GM18507 (cell line): Measurements from ENCODE around the gene PLA2G5.
"Not testable (repeated sequence)": the region's sequence is repeated elsewhere in the genome, so short reads cannot be mapped to it uniquely, and the experiment has no call there.

ENCODE experiments used
- DNase-seq: peaks from one replicate; pipeline ENCODE4 v3.0.0; 2011; ENCODE audit warnings: low read depth; ENCODE audit not compliant: insufficient read length; ENCODE audit errors: extremely low spot score
- FAIRE-seq: peaks from 2 replicates; lab custom pipeline; 2011; peaks lifted over from hg19 to GRCh38; lab: Jason Lieb, UNC

The PLA2G5 gene

DNA sequence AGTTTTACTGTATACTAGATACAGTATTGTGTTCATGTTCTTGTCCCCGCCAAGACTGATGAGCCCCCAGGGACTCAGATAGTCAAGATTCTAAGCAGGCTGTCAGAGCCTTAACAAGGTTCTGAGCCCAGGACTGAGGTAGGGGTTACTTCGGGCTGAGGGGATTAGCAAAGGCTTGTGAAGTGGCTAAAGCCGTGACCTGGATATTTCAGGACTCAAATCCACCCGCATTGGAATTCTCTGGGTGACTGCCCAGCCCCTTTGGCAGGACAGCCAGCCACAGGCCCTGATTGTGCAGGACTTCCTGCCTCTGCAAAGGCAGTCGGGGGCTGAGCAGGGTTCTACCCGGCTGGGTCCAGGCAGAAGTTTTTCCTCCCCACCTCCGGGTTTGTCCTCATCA lies at the start of gene PLA2G5:
Gene PLA2G5, plus strand, starts transcription at position 321 of the 400 bp plus-strand sequence. CDS start 14,637 bp downstream, outside the sequence.
- DNase-seq (no peak), FAIRE-seq (no peak)

DNA sequence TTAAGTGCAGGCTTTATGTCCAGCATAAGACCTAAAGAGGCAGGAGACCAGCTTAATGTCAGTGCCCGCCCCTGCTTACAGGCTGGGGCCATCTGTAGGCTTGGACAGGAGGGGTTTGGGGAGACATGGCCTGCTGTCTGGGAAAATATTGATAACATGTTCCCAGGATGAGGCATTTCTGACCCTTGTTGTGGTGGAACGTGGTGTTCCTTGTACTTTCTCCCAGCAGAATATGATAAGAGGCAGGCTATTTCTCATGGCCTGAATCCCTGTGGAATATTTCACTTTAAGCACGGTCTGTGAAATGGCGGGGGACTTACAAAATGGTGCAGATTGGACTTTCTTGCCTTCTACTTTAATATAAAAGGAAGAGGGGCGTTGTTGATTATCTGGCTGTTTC lies 41.9 kb upstream of the PLA2G5 start:
- FAIRE-seq: no peak

GRCh38 chr1:20028726-20029125 lies 41.3 kb upstream of the PLA2G5 start:
- FAIRE-seq (no peak), DNase-seq (no peak)

More for the DNA sequence above, 41.9 kb upstream of the PLA2G5 start:
- DNase-seq: no peak

DNA sequence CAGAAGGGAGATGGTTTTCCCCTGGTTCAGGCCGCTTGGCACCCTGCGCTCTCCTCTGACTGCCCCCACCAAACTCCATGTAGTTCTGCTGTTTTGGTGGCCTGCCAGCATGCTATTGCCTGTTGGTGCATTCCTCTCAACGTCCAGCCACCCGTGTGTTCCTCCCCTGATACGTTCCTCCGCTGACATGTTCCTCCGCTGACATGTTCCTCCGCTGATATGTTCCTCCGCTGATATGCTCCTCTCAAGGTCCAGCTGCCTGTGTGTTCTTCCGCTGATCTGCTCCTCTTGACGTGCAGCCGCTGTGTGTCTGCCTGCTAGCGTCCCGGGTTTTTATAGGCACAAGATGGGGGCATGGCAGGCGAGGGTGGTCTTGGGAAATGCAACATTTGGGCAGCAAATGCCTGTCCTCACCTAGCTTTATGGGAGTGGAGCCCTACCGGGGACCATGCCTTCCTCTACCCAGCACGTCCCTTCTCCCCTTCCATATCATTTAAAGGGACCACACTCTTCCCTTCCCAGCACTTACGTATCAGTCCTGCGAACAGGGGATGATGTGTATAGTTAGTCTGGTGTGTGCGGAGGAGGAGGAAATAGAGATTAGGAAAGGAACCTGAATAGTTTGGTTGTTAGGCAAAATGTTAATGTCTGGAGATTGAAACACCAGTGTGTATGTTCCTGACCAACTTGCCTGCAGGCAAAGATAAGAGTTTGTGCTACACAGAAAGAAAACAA lies 40.6 kb upstream of the PLA2G5 start:
- FAIRE-seq (no peak), DNase-seq (no peak)

DNA sequence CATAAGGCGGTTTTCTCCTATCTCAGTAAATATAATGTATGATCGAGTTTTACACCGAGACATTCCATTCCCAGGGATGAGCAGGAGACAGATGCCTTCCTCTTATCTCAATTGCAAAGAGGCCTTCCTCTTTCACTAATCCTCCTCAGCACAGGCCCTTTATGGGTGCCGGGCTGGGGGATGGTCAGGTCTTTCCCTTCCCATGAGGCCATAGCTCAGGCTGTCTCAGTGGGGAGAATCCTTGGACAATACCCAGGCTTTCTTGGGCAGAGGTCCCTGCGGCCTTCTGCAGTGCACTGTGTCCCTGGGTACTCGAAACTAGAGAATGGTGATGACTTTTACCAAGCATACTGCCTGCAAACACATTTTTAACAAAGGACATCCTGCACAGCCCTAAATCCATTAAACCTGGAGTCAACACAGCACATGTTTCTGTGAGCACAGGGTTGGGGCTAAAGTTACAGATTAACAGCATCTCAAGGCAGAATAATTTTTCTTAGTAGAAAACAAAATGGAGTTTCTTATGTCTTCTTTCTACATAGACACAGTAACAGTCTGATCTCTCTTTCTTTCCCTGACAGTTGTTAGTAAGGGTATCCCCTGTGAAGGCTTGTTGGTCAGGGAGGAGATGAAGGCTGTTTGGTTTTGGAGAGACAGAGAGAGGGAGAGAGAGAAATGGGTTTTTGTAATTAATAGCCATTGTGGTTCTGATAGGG lies 39.4 kb upstream of the PLA2G5 start:
- not testable (repeated sequence) for DNase-seq, FAIRE-seq

DNA sequence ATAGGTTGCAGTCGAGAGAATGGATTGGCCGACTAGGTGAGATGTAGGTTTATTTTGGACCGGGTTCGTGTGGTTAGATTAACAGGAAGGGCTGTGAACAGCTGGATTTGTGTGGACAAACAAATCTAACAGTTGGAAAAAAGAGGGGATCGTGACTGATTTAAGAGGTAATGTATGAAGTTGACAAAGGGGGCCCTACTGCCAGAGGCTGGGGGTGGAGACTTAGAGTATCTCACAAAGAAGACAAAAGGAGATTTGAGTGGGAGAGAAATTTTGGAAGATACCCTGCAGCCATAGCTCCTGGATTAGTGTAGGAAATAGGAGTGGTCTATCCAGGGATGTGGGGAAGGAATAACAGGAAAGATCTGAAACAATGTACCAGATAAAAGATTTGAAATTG lies 38.8 kb upstream of the PLA2G5 start:
- DNase-seq (no peak), FAIRE-seq (no peak)

- no peak for FAIRE-seq
- no peak for DNase-seq
Observed at GRCh38 chr1:20031836-20032235, 38.2 kb upstream of the PLA2G5 start.

- DNase-seq: no peak
- FAIRE-seq: no peak
Observed at GRCh38 chr1:20032425-20032824, 37.6 kb upstream of the PLA2G5 start.

DNA sequence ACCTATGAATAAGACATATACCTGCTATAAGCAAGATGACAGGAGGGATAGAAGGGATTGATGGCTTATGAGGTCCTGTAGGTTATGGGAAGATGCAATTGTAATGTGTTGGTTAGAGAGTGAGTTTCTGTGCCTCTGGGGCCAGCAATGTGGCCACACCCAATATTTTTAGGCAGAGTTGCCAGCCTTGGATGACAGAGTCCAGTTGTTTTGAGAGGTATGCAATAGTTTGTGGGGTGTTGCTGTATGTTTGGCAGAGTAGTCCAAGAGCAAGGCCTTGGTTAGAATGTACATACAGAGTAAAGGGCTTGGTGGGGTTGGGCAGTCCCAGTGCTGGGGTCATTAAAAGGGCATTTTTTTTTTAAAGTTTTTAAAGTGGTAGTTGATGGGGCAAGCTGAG lies 36.6 kb upstream of the PLA2G5 start:
- no peak for DNase-seq
- no peak for FAIRE-seq

DNA sequence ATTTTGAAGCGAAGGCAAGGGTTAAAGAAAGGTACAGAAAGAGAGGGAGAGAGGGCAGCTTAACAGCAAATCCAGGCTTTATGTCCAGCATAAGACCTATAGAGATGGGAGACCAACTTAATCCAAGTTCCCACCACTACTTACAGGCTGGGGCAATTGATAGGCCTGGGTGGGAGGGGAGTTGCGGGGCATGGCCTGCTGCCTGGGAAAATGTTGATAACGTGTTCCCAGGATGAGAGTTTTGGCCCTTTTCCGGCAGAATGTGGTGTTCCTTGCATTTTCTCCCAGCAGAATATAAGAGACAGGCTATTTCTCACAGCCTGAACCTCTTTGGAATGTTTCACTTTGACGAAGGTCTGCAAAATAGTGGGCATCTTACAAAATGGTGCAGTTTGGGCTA lies 34.9 kb upstream of the PLA2G5 start:
- no peak for DNase-seq
- no peak for FAIRE-seq

DNA sequence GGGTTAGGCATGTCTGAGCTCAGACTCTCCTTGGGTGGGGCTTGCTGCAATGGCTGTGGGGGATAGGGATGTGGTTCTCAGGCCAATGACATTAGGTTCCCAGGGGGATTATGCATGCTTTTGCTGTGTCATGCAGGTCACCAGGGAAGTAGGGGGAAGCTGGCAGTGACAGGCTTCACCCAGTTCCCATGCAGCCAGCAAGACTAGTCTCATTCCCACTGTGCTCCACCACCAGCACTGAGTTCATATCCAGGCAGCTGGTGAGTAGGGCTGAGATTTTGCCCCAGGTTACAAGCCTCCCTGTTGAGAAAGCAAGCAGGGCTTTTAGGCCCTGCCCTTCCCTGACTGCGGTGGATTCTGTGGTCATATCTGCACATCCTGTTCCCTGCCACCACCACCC lies 32.1 kb upstream of the PLA2G5 start:
- FAIRE-seq: peak; percentile 42

GRCh38 chr1:20047096-20047495 lies 22.9 kb upstream of the PLA2G5 start:
- no peak for DNase-seq
- FAIRE-seq: no peak

More for the DNA sequence above, 32.1 kb upstream of the PLA2G5 start:
- DNase-seq: no peak

DNA sequence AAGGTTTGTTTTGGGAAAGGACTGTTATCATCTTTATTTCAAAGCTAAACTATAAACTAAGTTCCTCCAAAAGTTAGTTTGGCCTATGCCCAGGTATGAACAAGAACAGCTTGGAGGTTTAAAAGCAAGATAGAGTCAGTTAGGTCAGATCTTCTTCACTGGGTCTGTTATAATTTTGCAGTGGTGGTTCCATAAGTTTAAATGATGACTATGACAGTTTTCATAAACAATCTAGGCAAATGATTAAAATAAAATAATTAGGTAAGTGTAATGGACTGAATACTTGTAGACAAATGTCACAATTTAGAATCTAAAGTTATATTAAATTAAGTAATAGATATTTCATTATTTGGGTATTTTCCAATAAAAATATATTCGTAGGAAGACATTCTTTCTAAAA lies 21.4 kb upstream of the PLA2G5 start:
- DNase-seq (no peak), FAIRE-seq (no peak)

- FAIRE-seq, DNase-seq: not testable (repeated sequence)
Observed at GRCh38 chr1:20049056-20049798, 20.8 kb upstream of the PLA2G5 start.

DNA sequence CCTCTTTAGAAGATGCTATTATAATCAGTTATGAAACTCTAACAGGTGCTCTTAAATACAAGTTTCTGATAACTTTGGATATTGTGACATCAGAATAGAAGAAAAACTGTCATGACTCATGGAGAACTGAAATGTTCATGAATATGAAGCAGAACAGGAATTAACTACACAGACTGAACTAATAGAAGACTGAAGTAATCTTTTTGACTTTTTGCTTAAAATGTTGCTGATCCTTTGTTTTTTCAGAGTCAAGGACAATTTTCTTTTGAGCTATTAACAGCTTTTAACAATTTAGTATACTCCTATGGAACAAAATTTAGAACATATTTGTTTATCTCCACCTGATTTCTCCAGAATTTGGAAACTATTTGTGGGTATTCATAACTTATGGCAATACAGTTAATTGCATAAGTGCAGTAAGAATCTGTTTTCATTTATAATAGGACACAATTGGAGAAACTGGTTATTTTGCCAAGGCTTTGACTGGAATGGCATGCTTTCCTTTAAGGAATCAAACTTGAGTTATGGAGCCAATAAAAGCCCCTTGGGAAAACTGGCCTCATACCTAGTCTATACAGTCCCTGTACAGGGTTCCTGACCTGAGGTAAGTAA lies 18.7 kb upstream of the PLA2G5 start:
- DNase-seq (no peak), FAIRE-seq (no peak)

- no peak for FAIRE-seq
Observed at GRCh38 chr1:20052386-20052785, 17.6 kb upstream of the PLA2G5 start.

DNA sequence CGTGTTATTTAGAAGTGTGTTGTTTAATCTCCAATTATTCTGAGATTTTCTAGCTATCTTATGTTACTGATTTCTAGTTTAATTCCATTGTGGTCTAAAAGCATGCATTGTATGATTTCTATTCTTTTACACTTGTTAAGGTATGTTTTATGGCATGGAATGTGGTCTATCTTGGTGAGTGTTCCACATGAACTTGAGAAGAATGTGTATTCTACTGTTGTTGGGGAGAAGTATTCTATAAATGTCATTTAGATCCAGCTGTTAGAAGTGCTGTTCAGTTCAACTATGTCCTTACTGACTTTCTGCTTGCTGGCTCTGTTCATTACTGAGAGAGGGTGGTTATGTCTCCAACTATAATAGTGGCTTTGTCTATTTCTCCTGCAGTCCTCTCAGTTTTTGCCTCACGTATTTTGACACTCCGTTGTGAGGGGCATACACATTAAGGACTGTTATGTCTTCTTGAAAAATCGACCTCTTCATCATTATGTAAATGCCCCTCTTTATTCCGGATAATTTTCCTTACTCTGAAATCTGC lies 12.0 kb upstream of the PLA2G5 start:
- DNase-seq (no peak), FAIRE-seq (no peak)

More at GRCh38 chr1:20052386-20052785, 17.6 kb upstream of the PLA2G5 start:
- DNase-seq: no peak

- DNase-seq: no peak
- peak; percentile 80 for FAIRE-seq
Observed at GRCh38 chr1:20058531-20058930, 11.5 kb upstream of the PLA2G5 start.

- FAIRE-seq: peak; percentile 78
Observed at GRCh38 chr1:20059847-20060246, 10.1 kb upstream of the PLA2G5 start.

GRCh38 chr1:20060791-20061190 lies 9.2 kb upstream of the PLA2G5 start:
- not testable (repeated sequence) for FAIRE-seq, DNase-seq

More at GRCh38 chr1:20059847-20060246, 10.1 kb upstream of the PLA2G5 start:
- DNase-seq: no peak
